Measurements from ENCODE around the gene KLF14. TPM values are rescaled to one million over a fixed set of nuclear protein-coding genes. Genes with fewer than 3 reads are reported as not detected.

The KLF14 gene
- total RNA-seq, 4 donors from 2014 or later, result 0.72 to 1.4 (median 1.0) TPM; not detected in 1

DNA sequence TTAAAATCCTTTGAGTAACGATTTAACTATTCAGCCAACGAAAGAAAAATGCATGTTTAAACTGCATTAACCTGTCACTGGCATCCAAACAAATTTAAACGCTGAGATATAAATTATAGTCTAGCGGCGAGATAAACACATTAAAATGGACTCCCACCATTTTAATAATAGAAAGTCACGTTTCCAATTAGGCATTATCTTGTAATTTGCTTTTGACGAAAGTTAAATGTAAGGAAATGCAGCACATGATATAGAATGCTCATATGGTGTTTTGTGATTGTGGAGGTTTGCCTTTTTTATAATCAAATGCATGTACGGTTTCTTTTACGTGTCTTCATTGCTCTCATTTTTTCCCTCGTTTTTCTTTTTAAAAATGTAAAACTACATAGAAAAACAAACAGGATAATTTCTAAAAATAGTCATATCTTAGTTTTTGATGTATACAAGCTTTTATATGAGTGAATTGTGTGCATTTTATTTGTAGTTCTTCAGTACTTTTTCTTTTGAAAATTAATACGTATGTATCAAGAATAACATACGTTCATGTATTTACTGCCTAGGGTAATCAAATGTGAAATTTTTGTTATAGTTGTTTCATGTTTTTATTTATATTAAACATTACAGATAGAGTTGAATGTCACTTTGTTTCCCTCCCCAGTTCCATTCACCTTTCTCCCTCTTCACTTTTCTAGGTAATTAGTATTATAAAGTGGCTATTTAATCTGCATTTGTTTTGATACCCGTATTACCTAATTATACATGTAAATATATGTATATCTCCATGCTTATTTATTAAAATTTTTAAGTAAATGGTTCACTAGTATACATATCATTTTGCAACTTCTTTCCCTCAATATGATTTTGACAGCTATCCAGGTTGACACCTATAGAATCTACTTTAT, 1.1 kb upstream of the KLF14 start:
- DNase-seq (ENCODE audit: low spot score), result no peak
- TF ChIP-seq, protein P1, sequence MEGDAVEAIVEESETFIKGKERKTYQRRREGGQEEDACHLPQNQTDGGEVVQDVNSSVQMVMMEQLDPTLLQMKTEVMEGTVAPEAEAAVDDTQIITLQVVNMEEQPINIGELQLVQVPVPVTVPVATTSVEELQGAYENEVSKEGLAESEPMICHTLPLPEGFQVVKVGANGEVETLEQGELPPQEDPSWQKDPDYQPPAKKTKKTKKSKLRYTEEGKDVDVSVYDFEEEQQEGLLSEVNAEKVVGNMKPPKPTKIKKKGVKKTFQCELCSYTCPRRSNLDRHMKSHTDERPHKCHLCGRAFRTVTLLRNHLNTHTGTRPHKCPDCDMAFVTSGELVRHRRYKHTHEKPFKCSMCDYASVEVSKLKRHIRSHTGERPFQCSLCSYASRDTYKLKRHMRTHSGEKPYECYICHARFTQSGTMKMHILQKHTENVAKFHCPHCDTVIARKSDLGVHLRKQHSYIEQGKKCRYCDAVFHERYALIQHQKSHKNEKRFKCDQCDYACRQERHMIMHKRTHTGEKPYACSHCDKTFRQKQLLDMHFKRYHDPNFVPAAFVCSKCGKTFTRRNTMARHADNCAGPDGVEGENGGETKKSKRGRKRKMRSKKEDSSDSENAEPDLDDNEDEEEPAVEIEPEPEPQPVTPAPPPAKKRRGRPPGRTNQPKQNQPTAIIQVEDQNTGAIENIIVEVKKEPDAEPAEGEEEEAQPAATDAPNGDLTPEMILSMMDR (IDR thresholded peaks at IDR 0.05), result no peak
- ATAC-seq (ENCODE audit: low FRiP score), result no peak

DNA sequence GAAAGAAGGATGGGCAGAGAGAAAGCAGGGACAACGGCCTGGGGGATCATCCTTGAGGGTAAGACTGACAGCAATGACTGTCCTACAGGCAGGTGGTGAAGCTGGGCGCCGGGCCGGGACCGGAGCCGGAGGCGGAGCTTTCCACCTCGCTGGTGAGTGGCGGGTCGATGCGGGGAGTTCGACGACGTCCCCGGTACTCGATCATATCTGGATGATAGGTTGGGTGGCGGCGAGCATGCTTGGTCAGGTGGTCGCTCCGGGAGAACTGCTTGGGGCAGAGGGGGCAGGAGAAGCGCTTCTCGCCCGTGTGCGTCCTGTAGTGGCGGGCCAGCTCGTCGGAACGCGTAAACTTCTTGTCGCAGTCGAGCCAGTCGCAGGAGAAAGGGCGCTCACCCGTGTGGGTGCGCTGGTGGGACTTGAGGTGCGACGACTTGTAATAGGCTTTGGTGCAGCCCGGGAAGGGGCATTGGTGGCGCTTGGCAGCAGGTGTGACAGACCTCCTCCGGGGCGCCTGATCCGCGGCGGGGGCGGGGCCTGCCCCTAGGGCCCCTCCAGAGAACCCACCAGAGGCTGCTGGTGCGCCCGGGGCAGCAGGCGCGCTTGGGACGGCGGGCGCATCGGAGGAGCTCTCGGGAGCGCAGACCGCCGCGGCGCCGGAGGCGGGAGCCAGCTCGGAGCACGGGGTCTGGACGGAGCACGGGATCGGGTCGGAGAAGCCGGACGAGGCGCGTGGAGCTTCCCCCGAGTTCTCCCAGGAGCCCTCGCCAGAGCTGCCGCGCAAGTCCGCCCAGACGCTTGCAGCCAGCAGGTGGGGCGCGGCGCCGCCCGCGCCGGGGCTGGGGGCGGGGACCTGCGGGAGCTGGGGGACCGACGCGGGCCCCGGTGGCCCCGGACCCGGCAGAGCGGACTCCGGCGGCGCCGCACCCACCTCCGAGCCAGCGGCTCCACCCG, 752 bp downstream of the KLF14 start:
- DNase-seq (ENCODE audit: low spot score) (no peak), ATAC-seq (ENCODE audit: low FRiP score) (peak; percentile 59)
- TF ChIP-seq, protein P1 (IDR thresholded peaks at IDR 0.05), result no peak

DNA sequence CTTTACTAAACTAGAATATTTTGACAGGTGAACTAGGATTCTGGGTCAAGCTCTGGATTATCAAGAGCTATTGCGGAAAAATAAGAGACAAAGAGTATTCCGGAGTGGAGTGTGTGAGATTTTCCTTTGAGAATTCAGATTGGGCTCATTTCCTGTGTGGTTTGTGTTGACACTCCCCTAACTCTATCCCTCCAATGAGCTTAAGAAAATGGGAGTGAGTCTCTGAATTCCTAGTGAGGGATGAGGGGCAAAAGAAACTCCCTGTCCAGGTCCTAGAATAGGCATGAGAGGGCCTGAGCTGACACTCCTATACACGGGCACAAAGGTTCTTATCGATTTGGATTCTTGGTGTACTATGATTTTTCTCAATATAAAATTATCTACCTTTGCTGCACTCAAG, 10.2 kb downstream of the KLF14 start:
- DNase-seq (ENCODE audit: low spot score) (no peak), ATAC-seq (ENCODE audit: low FRiP score) (no peak)
- TF ChIP-seq, protein P1 (IDR thresholded peaks at IDR 0.05), result no peak

DNA sequence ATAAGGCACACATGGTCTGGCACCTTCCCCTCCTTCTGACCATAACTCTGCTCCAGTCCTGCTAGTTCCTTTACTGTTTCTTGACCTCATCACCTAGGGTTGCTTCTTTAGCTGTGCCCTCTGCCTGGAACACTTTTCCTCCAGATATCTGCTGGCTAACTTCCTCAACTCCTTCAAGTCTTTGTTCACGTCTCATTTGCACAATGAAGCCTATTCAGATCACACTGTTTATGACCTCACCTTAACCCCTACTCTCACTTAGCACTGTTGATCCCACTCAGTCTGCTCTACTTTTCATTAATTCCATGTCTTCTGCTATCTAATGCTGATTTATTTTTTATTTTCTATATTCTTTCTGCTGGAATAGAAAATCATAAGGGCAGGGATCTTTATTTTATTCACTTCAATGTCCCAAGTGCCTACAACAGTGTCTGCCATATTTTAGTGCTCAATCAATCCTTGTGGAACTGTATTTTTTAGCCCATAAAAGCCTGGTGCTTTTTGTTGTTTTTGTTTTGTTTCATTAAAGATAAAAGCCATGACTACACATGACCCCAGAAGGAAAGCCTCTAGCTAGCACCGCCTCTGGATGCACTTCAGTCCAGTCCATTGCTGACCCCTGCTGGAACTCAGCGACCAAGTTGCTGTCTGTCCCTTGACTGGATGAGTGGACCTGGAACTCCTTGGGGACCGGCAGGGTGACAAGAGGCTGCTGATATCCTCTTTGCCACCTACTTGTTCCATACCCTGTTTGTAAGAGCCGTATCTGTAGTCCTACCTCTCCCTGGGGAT, 12.3 kb downstream of the KLF14 start:
- TF ChIP-seq, protein P1 (IDR thresholded peaks at IDR 0.05), result peak in 1 of 3 donors; percentile 27
- DNase-seq (ENCODE audit: low spot score) (no peak), ATAC-seq (ENCODE audit: low FRiP score) (peak; percentile 41)

DNA sequence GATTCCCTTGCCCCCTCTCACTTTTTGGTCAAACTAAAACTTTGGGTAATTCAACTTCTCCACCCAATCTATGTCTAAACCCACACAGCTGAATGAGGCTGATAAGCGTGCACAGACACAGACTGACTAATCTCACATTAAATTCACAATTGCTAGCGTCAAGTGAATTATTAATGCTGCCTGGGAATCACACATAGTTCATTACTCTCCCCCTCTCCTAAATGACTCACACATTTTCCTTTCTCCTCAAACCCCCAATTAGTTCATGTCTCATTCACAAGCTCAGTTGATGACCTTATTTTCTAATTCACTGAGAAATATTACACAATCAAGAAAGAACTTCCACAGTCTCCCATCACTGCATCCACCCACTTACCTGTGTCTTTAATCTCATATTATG, 14.5 kb downstream of the KLF14 start:
- peak; percentile 76 for ATAC-seq (ENCODE audit: low FRiP score)
- TF ChIP-seq, protein P1 (IDR thresholded peaks at IDR 0.05), result no peak
- no peak for DNase-seq (ENCODE audit: low spot score)

DNA sequence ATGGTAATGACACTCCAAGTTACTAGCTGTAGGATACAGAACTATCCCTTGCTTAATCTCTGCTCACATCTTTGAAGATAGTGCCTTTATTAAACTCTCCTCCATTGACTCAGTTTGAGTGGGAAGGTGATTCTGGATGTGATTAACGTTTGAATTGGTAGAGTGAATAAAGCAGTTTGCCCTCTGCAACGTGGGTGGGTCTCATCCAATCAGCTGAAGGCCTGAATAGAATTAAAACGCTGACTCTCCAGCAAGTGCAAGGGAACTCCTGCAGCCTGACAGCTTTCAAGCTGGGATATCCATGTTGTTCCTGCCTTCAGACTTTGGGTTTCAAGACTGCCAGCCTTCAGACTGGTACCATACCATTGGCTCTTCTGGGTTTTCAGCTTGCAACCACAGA, 21.6 kb downstream of the KLF14 start:
- no peak for DNase-seq (ENCODE audit: low spot score)
- no peak for ATAC-seq (ENCODE audit: low FRiP score)
- TF ChIP-seq, protein P1 (IDR thresholded peaks at IDR 0.05), result no peak

Measured in omental fat pad (tissue), 4 donors.